HL-60 (cell line): Measurements from ENCODE around the gene GALNT7.

ENCODE experiments used
- GABPA ChIP-seq: IDR thresholded peaks from 2 replicates; pipeline ENCODE4 v1.6.1; 2012; ENCODE audit warnings: low read depth
- POLR2AphosphoS5 ChIP-seq: IDR thresholded peaks from 2 replicates; pipeline ENCODE4 v1.6.1; 2012; ENCODE audit warnings: low read depth
- TF ChIP-seq, protein P1 (sequence below): IDR thresholded peaks from one replicate; pipeline ENCODE4 v1.5.1; 2011; ENCODE audit warnings: low read length, control low read depth, inconsistent platforms; ENCODE audit not compliant: insufficient read depth
- TF ChIP-seq, protein P2 (sequence below): IDR thresholded peaks from 2 replicates; pipeline ENCODE4 v1.6.1; 2012; ENCODE audit warnings: low read depth; ENCODE audit not compliant: insufficient replicate concordance

DNA sequence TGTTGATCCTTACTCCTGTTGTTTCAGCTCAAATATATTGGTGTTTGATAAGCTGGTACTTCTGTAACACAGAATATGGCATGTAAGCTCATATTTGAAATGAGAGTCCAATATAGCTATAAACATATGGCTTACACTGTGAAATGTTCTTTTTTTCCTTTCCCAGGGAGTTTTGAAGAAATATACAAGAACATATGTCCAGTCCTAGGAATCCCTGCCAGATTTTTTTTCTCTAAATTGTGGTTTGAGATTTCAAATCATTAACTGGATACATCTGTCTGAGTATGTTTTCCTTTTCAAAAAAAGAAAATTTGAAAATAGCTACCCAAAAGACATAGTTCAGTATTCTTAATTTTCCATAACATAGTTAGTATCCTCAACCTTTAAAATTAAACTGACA is 105.3 kb downstream of the GALNT7 start:
- TF ChIP-seq POLR2AphosphoS5 (no peak), GABPA (no peak)
- TF ChIP-seq, protein P1, sequence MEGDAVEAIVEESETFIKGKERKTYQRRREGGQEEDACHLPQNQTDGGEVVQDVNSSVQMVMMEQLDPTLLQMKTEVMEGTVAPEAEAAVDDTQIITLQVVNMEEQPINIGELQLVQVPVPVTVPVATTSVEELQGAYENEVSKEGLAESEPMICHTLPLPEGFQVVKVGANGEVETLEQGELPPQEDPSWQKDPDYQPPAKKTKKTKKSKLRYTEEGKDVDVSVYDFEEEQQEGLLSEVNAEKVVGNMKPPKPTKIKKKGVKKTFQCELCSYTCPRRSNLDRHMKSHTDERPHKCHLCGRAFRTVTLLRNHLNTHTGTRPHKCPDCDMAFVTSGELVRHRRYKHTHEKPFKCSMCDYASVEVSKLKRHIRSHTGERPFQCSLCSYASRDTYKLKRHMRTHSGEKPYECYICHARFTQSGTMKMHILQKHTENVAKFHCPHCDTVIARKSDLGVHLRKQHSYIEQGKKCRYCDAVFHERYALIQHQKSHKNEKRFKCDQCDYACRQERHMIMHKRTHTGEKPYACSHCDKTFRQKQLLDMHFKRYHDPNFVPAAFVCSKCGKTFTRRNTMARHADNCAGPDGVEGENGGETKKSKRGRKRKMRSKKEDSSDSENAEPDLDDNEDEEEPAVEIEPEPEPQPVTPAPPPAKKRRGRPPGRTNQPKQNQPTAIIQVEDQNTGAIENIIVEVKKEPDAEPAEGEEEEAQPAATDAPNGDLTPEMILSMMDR: no peak
- TF ChIP-seq, protein P2, sequence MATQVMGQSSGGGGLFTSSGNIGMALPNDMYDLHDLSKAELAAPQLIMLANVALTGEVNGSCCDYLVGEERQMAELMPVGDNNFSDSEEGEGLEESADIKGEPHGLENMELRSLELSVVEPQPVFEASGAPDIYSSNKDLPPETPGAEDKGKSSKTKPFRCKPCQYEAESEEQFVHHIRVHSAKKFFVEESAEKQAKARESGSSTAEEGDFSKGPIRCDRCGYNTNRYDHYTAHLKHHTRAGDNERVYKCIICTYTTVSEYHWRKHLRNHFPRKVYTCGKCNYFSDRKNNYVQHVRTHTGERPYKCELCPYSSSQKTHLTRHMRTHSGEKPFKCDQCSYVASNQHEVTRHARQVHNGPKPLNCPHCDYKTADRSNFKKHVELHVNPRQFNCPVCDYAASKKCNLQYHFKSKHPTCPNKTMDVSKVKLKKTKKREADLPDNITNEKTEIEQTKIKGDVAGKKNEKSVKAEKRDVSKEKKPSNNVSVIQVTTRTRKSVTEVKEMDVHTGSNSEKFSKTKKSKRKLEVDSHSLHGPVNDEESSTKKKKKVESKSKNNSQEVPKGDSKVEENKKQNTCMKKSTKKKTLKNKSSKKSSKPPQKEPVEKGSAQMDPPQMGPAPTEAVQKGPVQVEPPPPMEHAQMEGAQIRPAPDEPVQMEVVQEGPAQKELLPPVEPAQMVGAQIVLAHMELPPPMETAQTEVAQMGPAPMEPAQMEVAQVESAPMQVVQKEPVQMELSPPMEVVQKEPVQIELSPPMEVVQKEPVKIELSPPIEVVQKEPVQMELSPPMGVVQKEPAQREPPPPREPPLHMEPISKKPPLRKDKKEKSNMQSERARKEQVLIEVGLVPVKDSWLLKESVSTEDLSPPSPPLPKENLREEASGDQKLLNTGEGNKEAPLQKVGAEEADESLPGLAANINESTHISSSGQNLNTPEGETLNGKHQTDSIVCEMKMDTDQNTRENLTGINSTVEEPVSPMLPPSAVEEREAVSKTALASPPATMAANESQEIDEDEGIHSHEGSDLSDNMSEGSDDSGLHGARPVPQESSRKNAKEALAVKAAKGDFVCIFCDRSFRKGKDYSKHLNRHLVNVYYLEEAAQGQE: no peak
